HFF-Myc (cell line): ENCODE data around the gene GGCT.
"Not testable (repeated sequence)": the region's sequence is repeated elsewhere in the genome, so short reads cannot be mapped to it uniquely, and the experiment has no call there.

Source experiments
- DNase-seq: peaks from one replicate; pipeline ENCODE4 v3.0.0-alpha.2; 2011; ENCODE audit warnings: low read depth; ENCODE audit errors: extremely low read depth
- H3K4me3 ChIP-seq: replicated peaks from 2 replicates; pipeline ENCODE4 v1.5.1; 2011; ENCODE audit warnings: low read depth, mild to moderate bottlenecking, control low read depth, low read length
- CTCF ChIP-seq: IDR thresholded peaks from 2 replicates; pipeline ENCODE4 v1.5.1; 2012; ENCODE audit warnings: mild to moderate bottlenecking, low read depth, low read length, control low read depth; ENCODE audit errors: missing control alignments

Gene GGCT

GRCh38 chr7:30546596-30546995 lies 42.0 kb upstream of the GGCT start:
- H3K4me3 ChIP-seq = no peak overlapping the region
- DNase-seq = no peak
- no peak for TF ChIP-seq CTCF

GRCh38 chr7:30545791-30546555 lies 41.3 kb upstream of the GGCT start:
- H3K4me3 ChIP-seq = no peak overlapping the region
- DNase-seq = peak; percentile 68
- no peak for TF ChIP-seq CTCF

GRCh38 chr7:30543813-30544525 lies 39.3 kb upstream of the GGCT start:
- H3K4me3 ChIP-seq = no peak overlapping the region
- no peak for TF ChIP-seq CTCF
- no peak for DNase-seq

- DNase-seq, H3K4me3 ChIP-seq: not testable (repeated sequence)
These were observed 38.5 kb upstream of the GGCT start for GRCh38 chr7:30543115-30543514.

- no peak for DNase-seq
- no peak overlapping the region for H3K4me3 ChIP-seq
- no peak for TF ChIP-seq CTCF
These were observed 29.3 kb upstream of the GGCT start for GRCh38 chr7:30533886-30534285.

- no peak for DNase-seq
- H3K4me3 ChIP-seq = no peak overlapping the region
- no peak for TF ChIP-seq CTCF
These were observed 26.7 kb upstream of the GGCT start for GRCh38 chr7:30531286-30531685.

- TF ChIP-seq CTCF = no peak
- DNase-seq = no peak
- no peak overlapping the region for H3K4me3 ChIP-seq
These were observed 25.7 kb upstream of the GGCT start for GRCh38 chr7:30530373-30530772.
